Hippocampal formation (tissue), 2 donors: ENCODE results near the gene ADAM11.
A peak's percentile ranks its signal among the peaks of the same experiment; 100 is the strongest.

Experiments
- DNase-seq, 2 donors: peaks; one replicate each; lab custom pipeline; 2025; lab: John Stamatoyannopoulos, UW

Gene ADAM11

GRCh38 chr17:44775136-44775837 is 16.5 kb downstream of the ADAM11 start:
- DNase-seq = peak in 1 of 2 donors; percentile 95

- DNase-seq = peak in 1 of 2 donors; percentile 93
Observed at GRCh38 chr17:44775838-44776621, 17.2 kb downstream of the ADAM11 start.

GRCh38 chr17:44776628-44777393 is 18.0 kb downstream of the ADAM11 start:
- DNase-seq = no peak

GRCh38 chr17:44777394-44778348 is 18.9 kb downstream of the ADAM11 start:
- no peak for DNase-seq

GRCh38 chr17:44778656-44779210 is 19.9 kb downstream of the ADAM11 start:
- no peak for DNase-seq

GRCh38 chr17:44779211-44780025 is 20.6 kb downstream of the ADAM11 start:
- peak; percentile 73 to 80 for DNase-seq

GRCh38 chr17:44780161-44780560 is 21.4 kb downstream of the ADAM11 start:
- no peak for DNase-seq

GRCh38 chr17:44780845-44781480 is 22.2 kb downstream of the ADAM11 start:
- DNase-seq = no peak

- no peak for DNase-seq
Observed at GRCh38 chr17:44781551-44782325, 22.9 kb downstream of the ADAM11 start.

- no peak for DNase-seq
Observed at GRCh38 chr17:44782326-44782850, 23.6 kb downstream of the ADAM11 start.

GRCh38 chr17:44785921-44786320 is 27.1 kb downstream of the ADAM11 start:
- DNase-seq = no peak

- DNase-seq = peak in 1 of 2 donors; percentile 34
Observed at GRCh38 chr17:44786551-44787081, 27.8 kb downstream of the ADAM11 start.

GRCh38 chr17:44787271-44787940 is 28.6 kb downstream of the ADAM11 start:
- no peak for DNase-seq

GRCh38 chr17:44788139-44788538 is 29.4 kb downstream of the ADAM11 start:
- no peak for DNase-seq

GRCh38 chr17:44792276-44792675 is 33.5 kb downstream of the ADAM11 start:
- no peak for DNase-seq

- no peak for DNase-seq
Observed at GRCh38 chr17:44793885-44794842, 35.4 kb downstream of the ADAM11 start.
